Measurements from ENCODE around the gene ART3. TPM values are rescaled to one million over a fixed set of nuclear protein-coding genes. Genes with fewer than 3 reads are reported as not detected.
A peak's percentile ranks its signal among the peaks of the same experiment; 100 is the strongest.

The ART3 gene
- total and polyA plus RNA-seq, 2 of the 8 experiments (the other 6 are each of a cell fraction or from before 2014, with no cell fraction given), result 0.21 to 0.63 TPM

- no peak overlapping the region for H2BK5ac ChIP-seq (ENCODE audit: low read depth, low read length)
- no peak overlapping the region for H2AFZ ChIP-seq (ENCODE audit: low read length)
- no peaks in the 10 kb centered on the region for H4K20me1 ChIP-seq (replicated peaks in 1 of 2; ENCODE audit: control insufficient read depth in 1 of 2, insufficient read depth in 2 of 2, low read length in 2 of 2)
- no peak overlapping the region for H3K14ac ChIP-seq (ENCODE audit: insufficient read length)
- no peak overlapping the region for H3K9ac ChIP-seq (replicated peaks in 1 of 4; ENCODE audit: extremely low read depth in 1 of 4, low read depth in 3 of 4, low read length in 3 of 4)
- peaks cover 0 to 2% (median 0%) of the 10 kb centered on the region in 4 experiments; a peak in 1 of 7 replicates for H3K27me3 ChIP-seq (replicated peaks in 1 of 4; ENCODE audit: control insufficient read depth in 3 of 4, extremely low read depth in 1 of 4, insufficient read depth in 3 of 4, low read length in 3 of 4)
- no peak overlapping the region for H4K5ac ChIP-seq (ENCODE audit: insufficient read length, low read depth, low read length)
- H2BK15ac ChIP-seq (ENCODE audit: low read length), result no peak overlapping the region
- H4K91ac ChIP-seq (replicated peaks; ENCODE audit: insufficient read length, low read length), result no peak overlapping the region
- H2BK120ac ChIP-seq (replicated peaks; ENCODE audit: low read depth, low read length), result no peak overlapping the region
- ChIA-PET CTCF (ENCODE audit: partially characterized antibody) (interaction anchor here (0.7 to 2.2 kb wide), 4 partner anchors 8 to 63 kb away, joined by 3 to 16 read pairs (median 7); no protein-coding TSS in a partner anchor), POLR2A (ENCODE audit: partially characterized antibody) (no interaction called here)
- no peaks in the 10 kb centered on the region for H3K79me1 ChIP-seq (ENCODE audit: low read depth, low read length)
- H4K8ac ChIP-seq (ENCODE audit: extremely low read depth, insufficient read depth, low read length), result no peak overlapping the region
- no peak overlapping the region for H3K23ac ChIP-seq (ENCODE audit: insufficient read length)
- no peak overlapping the region for H2AK5ac ChIP-seq (ENCODE audit: low read depth, low read length)
- H3K27ac ChIP-seq (ENCODE audit: low read depth, low read length), result no peak overlapping the region
- no peaks in the 10 kb centered on the region for H3K36me3 ChIP-seq (ENCODE audit: control insufficient read depth in 2 of 4, insufficient read depth in 4 of 4, low read length in 3 of 4)
- H3K9me3 ChIP-seq (ENCODE audit: insufficient read depth in 2 of 2, low read depth in 1 of 2, low read length in 1 of 2), result no peaks in the 10 kb centered on the region
- H3K4me1 ChIP-seq (replicated peaks in 1 of 4; ENCODE audit: control insufficient read depth in 3 of 4, insufficient read depth in 4 of 4, low read length in 3 of 4), result peaks cover 0 to 11% (median 7%) of the 10 kb centered on the region in 4 experiments; a peak in 3 of 7 replicates
- no peak overlapping the region for H3K4me2 ChIP-seq (ENCODE audit: insufficient read depth in 1 of 2, low read depth in 2 of 2, low read length in 2 of 2)
- no peak for DNase-seq (ENCODE audit: low read depth in 1 of 2, low spot score in 2 of 2)
- no peak overlapping the region for H3K18ac ChIP-seq (ENCODE audit: extremely low read depth, low read length)
- H3K4ac ChIP-seq (replicated peaks; ENCODE audit: insufficient read length, low read depth, low read length), result no peak overlapping the region
- H2BK12ac ChIP-seq (ENCODE audit: low read depth, low read length), result no peak overlapping the region
- WGBS, 2 experiments (ENCODE audit: extremely low coverage in 1 of 2, insufficient coverage in 1 of 2, insufficient read length in 1 of 2, insufficient replicate concordance in 2 of 2, low coverage in 1 of 2, low lambda C conversion rate in 2 of 2, missing lambda C conversion rate in 1 of 2), result 85 to 100% methylated on average over 1 to 3 of the region's 3 CpGs
- FAIRE-seq, result peak; percentile 71
- H3K79me2 ChIP-seq (ENCODE audit: control insufficient read depth in 1 of 2, insufficient read depth in 2 of 2, low read length in 2 of 2), result no peaks in the 10 kb centered on the region
- no peak overlapping the region for H3K4me3 ChIP-seq (ENCODE audit: extremely low read depth in 1 of 4, insufficient read depth in 2 of 4, low read depth in 3 of 4, low read length in 4 of 4)
- no peaks in the 10 kb centered on the region for H3K23me2 ChIP-seq (ENCODE audit: low read depth, low read length)
- H2BK20ac ChIP-seq (ENCODE audit: low read length), result no peak overlapping the region
- no peak overlapping the region for H3K56ac ChIP-seq (replicated peaks; ENCODE audit: insufficient read length, low read depth, low read length)
- no peak for TF ChIP-seq KDM1A (IDR thresholded peaks at IDR 0.05; ENCODE audit: borderline replicate concordance, low read length)
- TF ChIP-seq PHF8 (conservative IDR thresholded peaks at IDR 0.05; ENCODE audit: low read depth, low read length), result no peak
- no peak for TF ChIP-seq SIX5 (IDR thresholded peaks at IDR 0.05; ENCODE audit: low read depth, low read length)
- no peak for TF ChIP-seq MAFK (IDR thresholded peaks at IDR 0.05; ENCODE audit: low read depth, low read length)
- no peak for TF ChIP-seq FOSL1 (IDR thresholded peaks at IDR 0.05; ENCODE audit: insufficient read depth, low read depth, low read length)
- TF ChIP-seq CREB1 (IDR thresholded peaks at IDR 0.05), result no peak
- no peak for TF ChIP-seq RXRA (IDR thresholded peaks at IDR 0.05; ENCODE audit: insufficient read depth, low read depth, low read length)
- TF ChIP-seq SIN3A (conservative IDR thresholded peaks at IDR 0.05 in 1 of 2, IDR thresholded peaks at IDR 0.05 in 1 of 2; ENCODE audit: low read depth in 1 of 2, low read length in 2 of 2), result no peak
- no peak for TF ChIP-seq SRF (IDR thresholded peaks at IDR 0.05; ENCODE audit: low read depth, low read length)
- TF ChIP-seq NANOG (IDR thresholded peaks at IDR 0.05; ENCODE audit: insufficient read depth, low read depth, low read length, poor library complexity, severe bottlenecking), result no peak
Observed at GRCh38 chr4:76058888-76059426, 15.6 kb upstream of the ART3 start.
